Amniotic epithelial cell (primary cell): ENCODE measurements around the gene ATG10.
"Not testable (repeated sequence)": the region's sequence is repeated elsewhere in the genome, so short reads cannot be mapped to it uniquely, and the experiment has no call there.

ENCODE experiments used
- DNase-seq: peaks from one replicate; pipeline ENCODE4 v3.0.0-alpha.2; 2010; ENCODE audit warnings: low read depth

ATG10 gene

GRCh38 chr5:81982172-81982685 lies 10.4 kb downstream of the ATG10 start:
- not testable (repeated sequence) for DNase-seq

- DNase-seq, result not testable (repeated sequence)
Observed at GRCh38 chr5:81983148-81983547, 11.3 kb downstream of the ATG10 start.

GRCh38 chr5:81983563-81983962 lies 11.7 kb downstream of the ATG10 start:
- not testable (repeated sequence) for DNase-seq

GRCh38 chr5:81986126-81986525 lies 14.3 kb downstream of the ATG10 start:
- peak; percentile 40 for DNase-seq

- DNase-seq, result no peak
Observed at GRCh38 chr5:81989204-81989603, 17.4 kb downstream of the ATG10 start.

GRCh38 chr5:81994679-81995078 lies 22.9 kb downstream of the ATG10 start:
- DNase-seq, result peak; percentile 33

- no peak for DNase-seq
Observed at GRCh38 chr5:81995407-81995806, 23.6 kb downstream of the ATG10 start.

- peak; percentile 43 for DNase-seq
Observed at GRCh38 chr5:82004511-82004910, 32.7 kb downstream of the ATG10 start.

- DNase-seq, result not testable (repeated sequence)
Observed at GRCh38 chr5:82009869-82010268, 38.0 kb downstream of the ATG10 start.

GRCh38 chr5:82010696-82011095 lies 38.9 kb downstream of the ATG10 start:
- DNase-seq, result no peak

GRCh38 chr5:82011761-82012160 lies 39.9 kb downstream of the ATG10 start:
- peak; percentile 78 for DNase-seq

GRCh38 chr5:82014644-82015043 lies 42.8 kb downstream of the ATG10 start:
- not testable (repeated sequence) for DNase-seq

GRCh38 chr5:82018462-82018861 lies 46.6 kb downstream of the ATG10 start:
- peak; percentile 60 for DNase-seq

GRCh38 chr5:82019342-82020138 lies 47.7 kb downstream of the ATG10 start:
- DNase-seq, result no peak

- no peak for DNase-seq
Observed at GRCh38 chr5:82022499-82022898, 50.7 kb downstream of the ATG10 start.

GRCh38 chr5:82023644-82024043 lies 51.8 kb downstream of the ATG10 start:
- peak; percentile 43 for DNase-seq

GRCh38 chr5:82031220-82032119 lies 59.6 kb downstream of the ATG10 start:
- no peak for DNase-seq

GRCh38 chr5:82042894-82043293 lies 71.1 kb downstream of the ATG10 start:
- DNase-seq, result not testable (repeated sequence)

- no peak for DNase-seq
Observed at GRCh38 chr5:82044010-82044409, 72.2 kb downstream of the ATG10 start.

- peak; percentile 64 for DNase-seq
Observed at GRCh38 chr5:82045554-82046275, 73.9 kb downstream of the ATG10 start.

- no peak for DNase-seq
Observed at GRCh38 chr5:82046276-82046647, 74.4 kb downstream of the ATG10 start.

- no peak for DNase-seq
Observed at GRCh38 chr5:82050955-82051354, 79.1 kb downstream of the ATG10 start.
